Activated T-helper 1 cell treated with Interleukin-2 at 50 U/mL for 16 hours (primary cell): ENCODE results near the gene DLEC1.

Experiments used
- DNase-seq: peaks from one replicate; pipeline ENCODE4 v3.0.0-alpha.2; 2020; ENCODE audit warnings: low read depth

The DLEC1 gene

GRCh38 chr3:38000965-38001455, 38.0 kb upstream of the DLEC1 start:
- no peak for DNase-seq

GRCh38 chr3:38001456-38002081, 37.4 kb upstream of the DLEC1 start:
- DNase-seq: no peak

DNA sequence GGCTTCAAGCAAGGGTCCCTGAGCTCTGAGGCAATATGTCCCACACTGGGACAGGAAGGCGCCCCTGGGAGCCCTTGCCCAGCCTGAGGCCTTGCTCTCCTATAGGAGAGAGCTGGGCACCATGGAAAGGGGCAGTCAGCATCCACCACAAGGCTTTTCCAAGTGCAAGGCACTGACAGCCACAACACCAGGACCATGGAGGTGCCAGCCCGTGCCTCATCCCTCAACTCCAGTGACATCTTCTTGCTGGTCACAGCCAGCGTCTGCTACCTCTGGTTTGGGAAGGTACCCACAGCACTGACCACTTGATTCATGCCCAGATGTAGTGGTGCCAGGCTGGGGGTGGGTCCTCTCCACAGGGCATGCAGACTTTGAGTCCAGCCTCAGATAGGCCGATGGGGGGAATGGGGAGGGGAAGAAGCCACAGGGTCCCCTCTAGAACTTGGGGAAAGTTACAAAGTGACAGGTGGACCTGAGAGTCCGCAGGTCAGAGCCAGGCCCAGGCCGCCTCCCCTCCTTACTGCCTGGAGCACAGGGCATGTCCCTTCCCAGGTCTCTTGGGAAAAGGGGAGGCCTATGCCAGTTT, 36.6 kb upstream of the DLEC1 start:
- DNase-seq: no peak

DNA sequence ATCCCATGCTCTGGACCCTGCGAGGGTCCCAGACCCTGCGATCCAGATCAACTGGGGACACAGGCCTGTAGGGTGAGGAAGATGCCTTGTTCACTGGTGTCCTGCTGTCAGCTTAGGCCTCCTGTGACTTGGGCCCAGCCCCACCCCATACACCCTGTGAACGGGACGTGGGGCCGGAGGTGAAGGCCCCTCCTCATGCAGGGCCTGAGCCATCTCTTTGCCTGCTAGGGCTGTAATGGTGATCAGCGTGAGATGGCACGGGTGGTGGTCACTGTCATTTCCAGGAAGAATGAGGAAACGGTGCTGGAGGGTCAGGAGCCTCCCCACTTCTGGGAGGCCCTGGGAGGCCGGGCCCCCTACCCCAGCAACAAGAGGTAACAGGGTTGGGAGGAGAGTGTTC, 36.1 kb upstream of the DLEC1 start:
- no peak for DNase-seq

- peak; percentile 45 for DNase-seq
These were observed 35.6 kb upstream of the DLEC1 start for GRCh38 chr3:38003371-38003816.

DNA sequence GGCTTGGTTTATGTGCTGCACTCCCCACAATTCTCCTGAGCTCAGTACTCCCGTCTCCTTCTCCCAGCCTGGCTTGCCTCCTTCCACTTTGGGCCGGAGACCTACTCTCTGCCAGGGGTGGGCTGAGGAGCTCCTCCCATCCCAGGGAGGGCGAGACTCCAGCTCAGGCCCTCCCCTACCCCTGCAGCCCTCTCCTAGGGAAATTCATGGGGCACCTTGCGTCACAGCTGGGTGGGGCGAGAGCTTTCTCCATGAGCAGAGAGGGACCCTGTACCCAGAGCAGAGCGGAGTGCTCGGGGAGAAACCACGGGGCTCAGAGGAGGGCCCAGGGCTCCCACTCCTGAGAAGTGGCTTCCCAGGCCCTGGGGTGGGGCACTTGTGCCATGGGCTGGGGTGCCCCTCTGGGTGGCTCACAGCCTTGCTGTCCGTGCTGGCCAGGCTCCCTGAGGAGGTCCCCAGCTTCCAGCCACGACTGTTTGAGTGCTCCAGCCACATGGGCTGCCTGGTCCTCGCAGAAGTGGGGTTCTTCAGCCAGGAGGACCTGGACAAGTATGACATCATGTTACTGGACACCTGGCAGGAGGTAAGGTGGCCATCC, 35.1 kb upstream of the DLEC1 start:
- DNase-seq: no peak

DNA sequence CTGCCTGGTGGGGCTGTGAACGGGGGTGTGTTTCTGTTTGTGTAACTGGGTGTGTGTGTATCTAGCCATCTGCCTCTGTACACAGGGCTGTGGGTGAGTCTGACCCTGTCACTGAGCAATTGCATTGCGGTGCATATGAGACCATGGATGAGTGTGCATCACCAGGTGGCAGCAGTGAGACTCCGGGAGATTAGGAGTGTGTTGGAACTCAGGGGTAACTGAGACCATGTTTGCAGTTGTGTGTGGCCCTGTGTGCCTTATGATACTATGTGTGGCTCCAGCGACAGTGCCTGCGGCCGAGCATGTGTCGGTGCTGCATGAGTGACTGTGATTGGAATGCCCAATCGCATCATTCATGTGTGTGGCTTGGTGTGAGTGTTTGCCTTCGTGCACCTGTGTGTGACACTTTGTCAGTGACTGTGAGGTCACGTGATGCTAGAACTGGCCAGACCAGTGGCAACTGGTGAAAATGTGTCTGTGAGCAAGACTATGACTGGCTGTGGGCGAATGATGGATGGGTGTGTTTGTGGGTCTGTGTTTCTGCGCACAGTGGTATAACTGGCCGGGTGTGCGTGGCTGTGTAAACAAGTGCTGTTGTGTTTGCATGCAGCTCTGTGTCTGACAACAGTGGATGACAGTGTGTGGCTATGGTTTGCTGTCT, 34.5 kb upstream of the DLEC1 start:
- DNase-seq: peak; percentile 27

DNA sequence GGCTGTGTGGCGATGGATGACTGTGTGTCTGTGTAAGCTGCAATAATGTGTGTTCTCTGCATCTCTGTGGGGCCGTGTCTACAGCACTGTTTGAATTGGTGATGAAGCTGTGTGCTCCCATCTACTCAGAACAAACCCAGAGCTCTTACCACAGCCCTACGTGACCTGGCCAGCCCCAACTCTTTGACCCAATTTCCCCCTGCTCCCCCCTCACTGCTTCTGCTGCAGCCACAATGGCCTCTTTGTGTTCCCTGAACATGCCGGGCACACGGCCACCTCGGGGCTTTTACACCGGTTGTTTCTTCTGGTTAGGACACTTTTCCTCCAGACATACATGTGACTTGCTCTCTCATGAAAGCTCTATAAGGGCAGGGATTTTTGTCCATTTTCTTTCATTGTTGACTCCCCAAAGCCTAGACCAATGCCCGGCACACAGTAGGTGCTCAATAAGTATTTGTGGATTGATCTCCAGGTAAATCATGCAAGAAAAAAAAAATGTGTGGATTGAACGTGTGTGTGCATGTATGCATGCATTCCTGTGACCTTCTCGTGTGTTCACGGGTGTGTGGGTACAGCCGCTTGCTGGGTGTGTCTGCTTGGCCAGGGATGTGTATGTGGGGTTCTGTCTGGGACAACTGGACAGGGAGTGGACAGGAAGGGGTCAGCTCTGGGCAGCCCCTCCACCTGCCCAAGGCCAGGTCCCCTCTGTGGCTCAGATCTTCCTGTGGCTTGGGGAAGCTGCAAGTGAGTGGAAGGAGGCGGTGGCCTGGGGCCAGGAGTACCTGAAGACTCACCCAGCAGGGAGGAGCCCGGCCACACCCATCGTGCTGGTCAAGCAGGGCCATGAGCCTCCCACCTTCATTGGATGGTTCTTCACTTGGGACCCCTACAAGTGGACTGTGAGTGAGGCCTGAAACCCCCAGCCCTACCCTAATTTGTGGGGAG, 33.7 kb upstream of the DLEC1 start:
- DNase-seq: no peak

DNA sequence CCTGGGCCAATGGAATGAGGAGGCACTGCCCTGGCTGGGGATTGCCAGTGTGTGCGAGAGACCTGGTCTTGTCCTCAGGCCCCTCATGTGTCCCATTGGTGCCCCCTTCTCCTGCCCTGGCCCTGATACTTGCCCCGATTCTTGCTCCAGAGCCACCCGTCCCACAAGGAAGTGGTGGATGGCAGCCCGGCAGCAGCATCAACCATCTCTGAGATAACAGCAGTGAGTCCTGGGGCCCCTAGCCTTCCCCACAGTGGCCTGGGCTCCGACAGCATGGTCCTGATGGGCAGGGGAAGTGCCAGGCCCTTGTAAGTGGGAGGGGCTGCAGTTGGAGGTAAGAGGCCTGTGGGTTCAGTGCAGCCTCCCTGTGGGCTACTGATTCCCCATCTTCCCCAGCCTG, 33.0 kb upstream of the DLEC1 start:
- DNase-seq: no peak

GRCh38 chr3:38006445-38006995, 32.5 kb upstream of the DLEC1 start:
- DNase-seq: no peak

DNA sequence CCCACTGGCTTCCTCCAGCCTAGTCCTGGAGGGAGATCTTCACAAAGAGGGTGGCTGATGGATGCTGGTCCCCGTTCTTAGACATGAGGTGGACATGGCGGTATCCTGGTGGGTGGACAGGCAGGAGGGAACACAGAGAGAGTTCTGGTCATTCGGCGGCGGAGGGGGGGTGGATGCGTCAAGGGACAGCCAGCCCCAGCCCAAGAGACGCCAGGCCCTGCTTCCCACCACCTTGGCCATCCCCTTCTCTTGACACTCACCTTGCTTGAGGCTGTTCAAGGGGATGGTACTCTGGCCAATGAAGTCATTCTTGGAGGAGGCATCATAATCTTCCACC, 31.3 kb upstream of the DLEC1 start:
- DNase-seq: no peak

- DNase-seq: no peak
These were observed 30.8 kb upstream of the DLEC1 start for GRCh38 chr3:38008191-38008701.

- DNase-seq: no peak
These were observed 29.9 kb upstream of the DLEC1 start for GRCh38 chr3:38008971-38009580.

DNA sequence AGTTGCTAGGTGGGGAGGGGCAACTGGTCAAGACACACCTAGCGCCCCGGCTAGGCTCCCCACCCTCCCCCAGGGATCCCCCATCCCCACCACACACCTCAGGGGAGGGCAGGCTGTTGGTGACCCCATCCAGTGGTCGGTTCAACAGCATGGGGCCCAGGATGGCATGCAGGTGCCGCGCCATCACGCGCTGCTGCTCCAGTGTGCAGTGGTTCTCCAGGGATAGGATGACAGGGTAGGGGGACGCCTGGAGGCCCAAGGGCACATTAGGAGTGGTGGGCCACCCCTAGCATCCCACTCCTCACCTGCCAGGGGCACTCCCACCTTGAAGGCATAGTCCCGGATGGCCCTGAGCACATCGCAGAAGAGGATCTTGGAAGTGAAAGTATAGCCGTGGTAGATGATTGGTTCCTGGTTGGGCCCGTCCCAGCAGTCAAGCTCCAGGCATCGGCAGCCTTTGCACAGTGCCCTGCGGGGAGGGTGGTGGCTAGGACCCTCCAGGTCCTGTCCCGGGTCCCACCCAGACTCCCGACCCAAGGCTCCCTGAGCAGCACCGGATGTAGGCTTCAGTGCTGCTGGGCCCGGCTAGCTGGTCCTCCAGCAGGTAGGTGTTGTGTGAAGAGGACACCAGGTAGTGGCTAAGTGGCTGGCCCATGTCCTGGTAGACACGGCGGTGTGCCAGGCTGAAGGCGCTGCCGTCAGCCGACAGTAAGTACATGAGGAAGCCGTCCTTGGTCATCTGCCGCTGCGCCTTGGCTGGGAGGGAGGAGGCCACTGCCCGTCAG, 29.0 kb upstream of the DLEC1 start:
- DNase-seq: no peak

GRCh38 chr3:38011111-38011510, 27.9 kb upstream of the DLEC1 start:
- DNase-seq: no peak

GRCh38 chr3:38015485-38015884, 23.5 kb upstream of the DLEC1 start:
- DNase-seq: no peak

DNA sequence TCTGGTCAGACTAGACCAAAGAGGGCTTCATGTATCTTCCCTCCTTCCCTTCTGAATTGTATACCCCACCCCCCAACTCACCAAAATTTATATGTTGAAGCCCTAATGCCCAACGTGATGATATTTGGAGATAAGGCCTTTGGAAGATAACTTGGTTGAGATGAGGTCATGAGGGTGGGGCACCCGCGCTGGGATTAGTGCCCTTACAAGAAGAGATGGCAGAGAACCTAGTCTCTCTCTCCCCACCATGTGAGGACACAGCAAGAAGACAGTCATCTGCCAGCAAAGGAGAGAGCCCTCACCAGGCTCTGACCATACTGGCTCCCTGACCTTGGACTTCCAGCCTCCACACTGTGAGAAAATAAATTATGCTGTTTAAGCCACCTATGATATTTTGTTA, 23.0 kb upstream of the DLEC1 start:
- no peak for DNase-seq

DNA sequence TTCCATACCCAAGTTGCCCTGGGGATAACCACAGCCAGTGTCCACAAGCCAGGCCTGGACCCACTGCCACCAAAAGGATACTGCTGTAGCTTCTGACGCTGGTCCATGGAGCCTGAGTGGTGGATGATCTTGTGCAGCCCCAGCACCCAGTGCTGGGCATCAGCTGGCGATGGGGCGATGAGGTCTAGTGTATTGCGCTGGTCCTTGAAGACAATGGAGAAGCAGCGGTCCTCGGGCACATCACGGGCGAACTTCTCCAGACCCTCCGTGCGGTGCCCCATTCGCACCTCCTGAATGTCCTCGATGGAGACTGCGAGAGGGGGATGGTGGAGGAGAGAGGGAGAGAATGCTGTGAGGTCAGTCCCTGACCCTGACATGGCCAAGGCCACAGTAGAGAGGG, 22.6 kb upstream of the DLEC1 start:
- no peak for DNase-seq

GRCh38 chr3:38016847-38017444, 22.1 kb upstream of the DLEC1 start:
- DNase-seq: no peak
